Mammary epithelial cell (primary cell): ENCODE measurements around the gene RELN.

Experiments used
- CTCF ChIP-seq, 2 donors: IDR thresholded peaks in 1 of 2; conservative IDR thresholded peaks in 1 of 2; 2 replicates each; pipeline ENCODE4 v1.5.1; 2011 to 2012; ENCODE audit warnings: inconsistent platforms in 2 of 2, low read length in 2 of 2, mild to moderate bottlenecking in 2 of 2, control low read depth in 1 of 2, low read depth in 1 of 2; ENCODE audit not compliant: insufficient read depth in 1 of 2; ENCODE audit errors: extremely low read depth in 1 of 2
- EZH2 ChIP-seq: IDR thresholded peaks from 2 replicates; pipeline ENCODE4 v1.6.1; 2012; ENCODE audit warnings: low read length, inconsistent platforms, borderline replicate concordance

- TF ChIP-seq CTCF (conservative IDR thresholded peaks at IDR 0.05 in 1 of 2, IDR thresholded peaks at IDR 0.05 in 1 of 2; ENCODE audit: extremely low read depth in 1 of 2, insufficient read depth in 1 of 2, low read depth in 1 of 2, low read length in 2 of 2) (no peak), EZH2 (no peak)
These were observed 40.1 kb downstream of the RELN start for GRCh38 chr7:103949374-103949773.
